ENCODE data around the gene GRID1.

GRID1 gene

DNA sequence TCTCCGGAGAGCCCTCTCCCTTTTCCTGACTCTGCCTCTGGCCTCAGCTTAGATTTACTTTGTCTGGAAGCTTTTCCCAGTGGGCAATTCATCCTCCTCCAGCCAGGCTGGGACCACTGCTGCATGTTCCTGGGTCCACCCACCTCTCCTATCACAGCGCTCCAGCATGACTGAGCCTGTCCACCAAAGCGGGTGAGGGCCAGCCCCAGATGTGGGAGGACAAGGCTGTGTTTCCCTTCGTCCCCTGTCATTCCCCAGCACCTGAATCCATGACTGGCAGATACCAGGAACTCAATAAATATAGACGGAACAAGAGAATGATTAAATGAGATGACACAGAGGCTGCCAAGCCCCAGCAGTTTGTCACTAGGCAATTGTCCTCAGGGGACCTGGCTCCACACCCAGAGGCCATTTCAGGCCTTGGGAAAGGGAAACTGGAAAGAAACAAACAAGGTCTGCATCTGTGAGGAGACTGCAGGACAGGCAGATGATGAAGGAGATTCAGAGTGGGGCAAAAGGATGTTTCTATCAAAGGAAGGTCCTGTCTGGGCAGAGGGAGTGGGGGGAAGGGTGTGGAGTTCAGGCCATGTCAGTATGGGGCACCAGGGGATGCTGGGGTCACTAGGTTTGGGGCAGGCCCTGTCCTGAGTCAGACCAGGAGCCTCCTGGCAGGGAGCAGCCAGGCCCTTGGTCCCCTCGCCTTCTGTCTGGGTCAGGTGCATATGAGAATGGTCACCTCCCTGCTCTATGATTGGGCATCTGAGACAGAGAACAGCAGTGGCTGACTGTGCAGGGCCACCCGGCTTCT, 576.4 kb downstream of the GRID1 start:
- peaks cover 0 to 8% (median 0%) of the 10 kb centered on the region in 4 donors for H3K4me1 ChIP-seq
- H3K27me3 ChIP-seq: no peaks in the 10 kb centered on the region
- H3K9me3 ChIP-seq: no peaks in the 10 kb centered on the region
- no peak overlapping the region for H3K4me3 ChIP-seq
- H3K36me3 ChIP-seq: no peaks in the 10 kb centered on the region
- DNase-seq: no peak
- H3K27ac ChIP-seq: no peak overlapping the region
- intact Hi-C loops (cut with DNase I; ENCODE audit: low total_unique reads): no loop called here
- no peak for TF ChIP-seq CTCF (IDR thresholded peaks at IDR 0.05)

GRCh38 chr10:85789125-85789524, 577.5 kb downstream of the GRID1 start:
- Histone ChIP-seq H3K36me3 (no peaks in the 10 kb centered on the region), H3K27me3 (no peaks in the 10 kb centered on the region), H3K4me3 (no peak overlapping the region), H3K4me1 (peaks cover 0 to 8% (median 0%) of the 10 kb centered on the region in 4 donors), H3K27ac (no peak overlapping the region), H3K9me3 (no peaks in the 10 kb centered on the region)
- intact Hi-C loops (cut with DNase I; ENCODE audit: low total_unique reads): no loop called here
- TF ChIP-seq CTCF (IDR thresholded peaks at IDR 0.05): no peak
- DNase-seq: no peak

DNA sequence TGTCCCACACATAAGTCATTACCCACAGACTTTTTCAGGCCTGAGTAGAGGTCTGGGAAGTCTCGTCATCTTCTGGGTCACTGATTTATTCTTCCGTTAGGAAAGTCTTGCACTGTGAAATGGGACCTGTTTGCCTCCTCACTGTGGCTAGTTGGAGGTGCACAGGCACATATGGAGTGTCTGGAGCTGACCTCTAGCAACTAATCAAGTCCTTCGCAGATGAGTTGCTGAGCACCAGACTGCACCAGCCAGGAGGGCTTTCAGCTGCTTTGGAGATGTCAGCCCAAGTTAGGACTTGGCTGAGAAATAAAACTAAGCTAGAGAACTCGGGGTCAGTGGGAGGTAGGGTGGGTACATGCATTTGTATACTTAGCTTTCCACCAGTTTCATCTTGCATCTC, 578.0 kb downstream of the GRID1 start:
- no peak for TF ChIP-seq CTCF (IDR thresholded peaks at IDR 0.05)
- Histone ChIP-seq H3K9me3 (no peaks in the 10 kb centered on the region), H3K4me1 (peaks cover 0 to 8% (median 0%) of the 10 kb centered on the region in 4 donors), H3K4me3 (no peak overlapping the region), H3K27ac (no peak overlapping the region), H3K27me3 (no peaks in the 10 kb centered on the region), H3K36me3 (no peaks in the 10 kb centered on the region)
- no peak for DNase-seq
- intact Hi-C loops (cut with DNase I; ENCODE audit: low total_unique reads): no loop called here

GRCh38 chr10:85787881-85788280, 578.7 kb downstream of the GRID1 start:
- no peak for TF ChIP-seq CTCF (IDR thresholded peaks at IDR 0.05)
- H3K9me3 ChIP-seq: no peaks in the 10 kb centered on the region

DNA sequence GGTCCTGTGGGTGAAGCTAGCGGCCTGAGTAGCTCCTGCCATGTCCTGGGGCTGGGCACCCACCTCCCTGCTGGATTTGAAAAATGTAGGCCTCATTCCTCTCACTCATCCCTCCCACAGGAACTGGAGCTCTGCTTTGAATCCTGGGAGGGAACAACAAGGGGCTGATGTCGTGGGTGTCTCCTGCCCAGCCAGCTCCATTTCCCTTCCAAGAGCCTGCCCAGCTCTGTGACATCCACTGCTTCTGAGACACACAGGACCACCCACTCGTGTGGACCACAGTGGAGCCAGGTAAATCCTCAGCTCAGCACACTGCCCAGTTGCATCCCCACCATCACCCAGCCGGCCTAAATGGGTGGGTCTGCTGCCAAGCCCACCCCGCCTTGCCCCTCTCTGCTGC, 579.2 kb downstream of the GRID1 start:
- no peaks in the 10 kb centered on the region for H3K9me3 ChIP-seq
- DNase-seq: no peak
- intact Hi-C loops (cut with DNase I; ENCODE audit: low total_unique reads): no loop called here

More at GRCh38 chr10:85787881-85788280, 578.7 kb downstream of the GRID1 start:
- Histone ChIP-seq H3K27ac (no peak overlapping the region), H3K4me1 (peaks cover 0 to 8% (median 0%) of the 10 kb centered on the region in 4 donors), H3K27me3 (no peaks in the 10 kb centered on the region), H3K36me3 (no peaks in the 10 kb centered on the region), H3K4me3 (no peak overlapping the region)
- DNase-seq: no peak
- intact Hi-C loops (cut with DNase I; ENCODE audit: low total_unique reads): no loop called here

More for the DNA sequence above, 579.2 kb downstream of the GRID1 start:
- Histone ChIP-seq H3K36me3 (no peaks in the 10 kb centered on the region), H3K27ac (no peak overlapping the region), H3K4me1 (peaks cover 0 to 7% (median 0%) of the 10 kb centered on the region in 4 donors), H3K4me3 (no peak overlapping the region), H3K27me3 (no peaks in the 10 kb centered on the region)
- no peak for TF ChIP-seq CTCF (IDR thresholded peaks at IDR 0.05)
